SK-N-MC (cell line): ENCODE data around the gene SEMA5A.

Experiments used
- EZH2 ChIP-seq: fragments of 200-600 bp; sonication (generic); IDR thresholded peaks from one replicate; pipeline ENCODE4 v1.6.1; 2017; ENCODE audit warnings: antibody characterized with exemption
- POLR2AphosphoS5 ChIP-seq: IDR thresholded peaks from 2 replicates; pipeline ENCODE4 v1.6.1; 2012; ENCODE audit warnings: mild to moderate bottlenecking, low read depth, low read length, borderline replicate concordance

DNA sequence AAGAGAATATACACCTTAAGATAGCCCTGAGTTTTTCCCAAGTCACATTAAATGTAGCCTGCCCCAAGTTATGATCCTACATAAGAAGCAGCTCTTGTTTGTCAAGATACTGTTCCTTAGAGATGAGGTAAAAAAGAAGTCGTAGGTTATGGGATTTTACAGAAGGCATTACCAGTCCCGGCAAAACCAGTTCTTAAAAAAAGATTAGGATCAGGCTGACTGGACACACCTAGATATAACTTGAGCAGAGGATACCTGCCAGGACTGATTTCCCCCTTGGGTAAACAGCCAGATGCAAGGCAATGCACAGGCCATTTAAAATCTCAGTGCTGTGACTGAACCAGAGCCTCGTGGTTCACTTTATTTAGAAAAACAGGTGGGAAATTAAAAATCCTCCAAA lies 14.1 kb upstream of the SEMA5A start:
- TF ChIP-seq POLR2AphosphoS5 (no peak), EZH2 (no peak)
